Activated gamma-delta T cell treated with anti-CD3 and anti-CD28 coated beads, Interleukin-2, amount 50 U/mL, for 16 hours (primary cell): Measurements from ENCODE around the gene SULF2.
A peak's percentile ranks its signal among the peaks of the same experiment; 100 is the strongest.

Experiments used
- DNase-seq: peaks from one replicate; pipeline ENCODE4 v3.0.0-alpha.2; 2020; ENCODE audit warnings: low read depth

Gene SULF2

DNA sequence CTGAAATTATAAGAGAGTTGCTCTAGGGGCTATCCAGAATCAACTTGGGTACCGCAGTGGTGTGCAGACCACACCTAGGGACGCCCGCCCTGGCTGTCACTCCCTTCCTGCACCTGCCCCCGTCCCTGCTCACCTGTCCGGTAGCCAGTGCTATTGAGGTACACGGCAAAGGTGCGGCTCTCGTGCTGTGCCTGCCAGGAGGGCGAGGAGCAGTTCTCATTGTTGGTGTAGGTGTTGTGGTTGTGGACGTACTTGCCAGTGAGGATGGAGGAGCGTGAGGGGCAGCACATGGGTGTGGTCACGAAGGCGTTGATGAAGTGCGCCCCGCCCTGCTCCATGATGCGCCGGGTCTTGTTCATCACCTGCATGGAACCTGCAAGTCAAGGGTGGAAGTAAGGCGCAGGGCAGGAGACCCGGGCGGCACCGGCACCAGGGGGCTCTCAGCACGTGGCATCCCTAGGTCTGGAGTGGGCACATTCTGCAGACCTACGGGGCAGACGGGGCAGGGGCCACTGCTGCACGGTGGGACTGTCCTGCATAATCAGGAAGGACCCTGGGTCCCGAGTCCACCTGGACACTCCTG is 48.6 kb downstream of the SULF2 start:
- DNase-seq, result no peak

DNA sequence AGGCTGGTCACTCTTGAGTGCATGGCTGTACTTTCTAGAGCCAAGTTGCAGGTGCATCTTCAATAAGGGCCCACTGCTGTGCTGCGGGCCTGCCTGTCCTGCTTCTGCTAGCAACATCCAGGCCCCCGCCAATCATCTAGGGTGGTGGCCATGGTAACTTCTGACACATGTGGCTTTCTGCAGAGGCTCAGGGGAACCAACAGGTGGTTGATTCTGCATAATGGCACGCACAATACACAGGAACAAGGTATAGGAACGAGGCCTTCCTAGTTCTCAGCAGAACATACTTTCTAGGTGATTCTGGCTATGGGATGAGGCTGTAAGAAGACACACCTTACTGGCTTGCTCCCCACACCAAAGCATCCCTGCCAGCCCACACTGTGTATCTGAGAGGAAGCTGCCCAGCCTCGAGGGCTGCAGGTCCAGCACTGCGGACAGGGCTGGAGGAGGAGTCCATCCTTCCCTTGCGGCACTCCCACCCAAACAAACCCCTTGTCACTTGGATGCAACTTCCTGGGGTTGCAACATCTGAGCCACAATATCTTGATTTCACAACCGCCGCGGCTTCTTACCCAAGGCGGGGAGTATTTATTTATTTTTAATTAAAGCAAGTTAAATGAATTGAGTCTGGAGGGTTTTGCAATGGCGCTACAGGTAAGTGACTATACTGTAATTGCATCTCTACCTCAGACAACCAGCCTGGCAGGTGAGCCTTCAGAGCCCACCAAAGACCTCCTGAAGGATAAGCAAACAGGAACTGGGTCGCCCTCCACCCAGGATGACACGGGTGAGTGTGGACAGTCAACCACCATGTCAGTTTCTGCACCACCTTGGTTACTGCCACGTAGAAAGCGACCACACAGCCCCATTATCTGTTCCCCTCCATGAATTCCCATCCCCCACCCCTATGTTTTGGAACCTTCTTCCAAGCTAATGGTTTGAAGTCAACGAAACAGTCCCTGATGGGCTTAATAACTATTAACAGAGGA is 49.6 kb downstream of the SULF2 start:
- no peak for DNase-seq

DNA sequence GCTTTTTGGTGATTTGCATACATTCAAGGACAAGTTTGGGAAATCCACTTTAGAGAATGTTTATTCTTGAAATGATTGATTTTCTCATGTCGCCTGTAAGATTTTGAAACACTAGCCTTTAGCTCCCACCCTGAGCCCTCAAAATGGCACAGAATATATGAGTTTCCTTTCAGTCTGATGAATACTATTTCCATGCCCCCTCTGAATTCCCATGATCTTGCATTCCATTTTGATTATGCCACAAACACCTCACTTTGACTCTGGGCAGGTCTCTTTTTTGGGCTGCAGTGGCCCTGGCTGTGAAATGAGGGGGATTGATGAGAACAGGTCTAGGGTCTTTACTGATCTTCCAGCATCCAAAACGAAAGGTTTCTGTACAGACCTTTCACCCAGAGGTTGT is 50.4 kb downstream of the SULF2 start:
- no peak for DNase-seq

DNA sequence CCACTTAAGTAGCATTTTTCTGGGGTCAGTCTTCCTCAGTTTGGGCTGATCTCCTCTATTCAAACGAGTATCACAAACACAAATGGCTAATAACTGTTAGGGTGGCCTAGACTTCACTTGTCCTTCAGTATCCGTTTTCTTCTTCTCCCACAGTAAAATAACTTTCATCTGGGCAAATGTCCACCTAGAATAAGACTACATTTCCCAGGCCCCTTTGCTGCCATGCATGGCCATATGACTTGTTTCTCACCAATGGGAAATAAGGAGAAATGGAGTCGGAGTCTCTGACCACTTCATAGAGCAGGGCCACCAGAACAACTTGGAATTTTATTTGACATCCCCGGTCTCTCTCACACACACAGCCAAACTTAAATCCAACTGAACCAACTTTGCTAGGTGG is 51.4 kb downstream of the SULF2 start:
- DNase-seq, result no peak

DNA sequence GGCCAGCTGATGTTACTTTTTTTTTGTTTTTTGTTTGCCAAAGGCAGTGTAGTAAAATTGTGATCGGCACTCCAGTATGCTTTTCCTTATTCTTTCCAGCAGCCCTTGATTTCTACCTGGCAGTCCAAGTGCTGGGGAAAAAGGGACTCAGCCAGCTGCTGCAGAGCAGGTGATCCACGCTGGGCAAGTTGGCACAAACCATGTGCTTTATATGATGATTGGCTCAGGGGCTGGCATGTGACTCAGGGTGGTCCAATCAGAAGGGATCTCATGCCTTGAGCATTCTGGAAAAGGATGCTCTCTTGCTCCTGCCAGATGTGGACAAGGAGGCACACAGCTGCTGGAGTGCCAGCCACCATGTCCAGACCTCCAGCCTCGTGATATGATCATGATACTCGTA is 54.5 kb downstream of the SULF2 start:
- DNase-seq, result no peak

DNA sequence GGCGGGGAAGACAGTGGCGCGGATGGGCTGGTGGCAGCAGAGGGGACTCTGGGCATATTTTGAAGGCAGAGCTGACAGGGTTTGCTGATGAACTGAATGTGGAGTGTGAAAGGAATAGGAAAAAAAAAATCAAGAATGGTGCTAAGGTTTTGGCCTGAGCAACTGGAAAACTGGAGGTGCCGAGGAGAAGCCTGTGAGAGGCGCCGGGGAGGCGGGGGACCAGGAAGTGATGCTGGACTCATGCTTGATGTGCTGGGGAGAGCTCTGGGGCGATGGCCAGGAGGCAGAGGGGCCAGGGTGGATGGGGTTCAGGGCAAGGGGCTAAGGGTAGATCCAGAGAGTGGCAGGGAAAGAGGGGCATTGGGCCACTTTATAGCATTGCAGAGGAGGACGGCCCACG is 55.8 kb downstream of the SULF2 start:
- no peak for DNase-seq

DNA sequence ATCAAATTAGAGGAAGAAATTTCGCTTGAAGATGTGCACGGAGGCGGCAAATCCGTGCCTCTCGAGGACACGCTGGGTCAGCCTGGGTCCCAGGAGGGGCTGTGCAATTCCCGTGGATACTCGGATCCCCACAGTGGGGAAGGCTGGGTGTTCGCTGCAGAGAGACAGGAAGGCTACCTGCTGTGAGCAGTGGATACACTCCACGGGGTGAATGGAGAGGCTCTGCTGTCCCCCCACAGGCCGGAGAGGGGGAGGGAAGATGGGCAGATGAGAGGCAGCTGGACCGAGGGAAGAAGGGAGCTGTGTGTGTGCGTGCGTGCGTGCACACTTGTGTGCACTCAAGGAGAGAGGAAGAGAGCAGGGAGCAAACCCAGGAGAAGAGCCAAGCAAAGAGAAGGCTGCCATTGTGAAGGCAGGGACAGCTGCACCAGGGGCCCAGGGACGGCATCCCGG is 57.3 kb downstream of the SULF2 start:
- DNase-seq, result no peak

DNA sequence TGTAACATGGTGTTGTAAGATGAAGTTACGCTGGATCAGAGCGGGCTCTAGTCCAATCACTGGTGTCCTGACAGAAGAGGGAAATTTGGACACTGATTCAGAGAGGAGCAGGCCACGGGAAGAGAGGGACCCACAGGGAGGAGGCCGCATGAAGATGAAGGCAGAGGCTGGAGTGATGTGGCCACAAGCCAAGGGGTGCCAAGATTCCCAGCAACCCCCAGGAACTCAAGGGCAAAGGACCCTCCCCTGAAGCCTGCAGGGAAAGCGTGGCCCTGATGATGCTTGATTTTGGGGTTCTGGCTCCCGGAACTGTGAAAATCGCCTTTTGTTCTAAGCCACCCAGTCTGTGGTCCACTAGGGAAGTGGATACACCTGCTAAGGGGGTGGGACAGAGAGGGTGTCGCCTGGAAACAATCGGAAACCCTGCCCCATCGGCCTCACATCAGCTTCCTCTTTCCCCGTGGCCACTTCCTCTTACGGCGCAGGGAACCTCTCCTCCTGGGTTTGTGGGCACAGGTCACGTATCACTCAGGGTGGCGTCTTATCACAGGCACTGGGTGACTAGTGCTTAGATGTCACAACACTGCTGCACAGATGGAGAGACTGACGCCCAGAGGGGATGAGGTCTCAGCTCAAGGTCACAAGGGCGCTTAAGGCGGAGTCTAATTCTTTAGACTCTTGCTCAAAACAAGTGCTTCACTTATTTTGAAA is 58.0 kb downstream of the SULF2 start:
- DNase-seq, result peak; percentile 38

DNA sequence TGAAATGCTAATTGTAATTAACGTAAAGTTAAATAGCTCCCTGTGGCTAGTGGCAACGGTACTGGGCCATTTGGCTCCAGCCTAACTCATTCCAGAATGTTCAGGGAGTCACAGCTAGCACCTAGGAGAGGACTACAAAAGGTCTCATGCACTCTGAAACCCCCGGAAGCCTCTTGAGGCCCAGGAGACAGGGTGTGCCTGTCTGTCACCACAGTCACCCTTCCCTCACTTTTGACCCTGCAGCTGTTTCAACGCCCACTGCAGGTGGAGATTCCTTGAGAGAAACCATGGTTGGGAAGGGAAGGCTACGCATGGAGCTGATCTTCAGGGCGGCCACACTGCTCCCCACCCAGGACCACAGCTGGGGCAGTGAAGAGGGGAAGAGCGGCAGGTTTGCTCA is 58.6 kb downstream of the SULF2 start:
- DNase-seq, result no peak

DNA sequence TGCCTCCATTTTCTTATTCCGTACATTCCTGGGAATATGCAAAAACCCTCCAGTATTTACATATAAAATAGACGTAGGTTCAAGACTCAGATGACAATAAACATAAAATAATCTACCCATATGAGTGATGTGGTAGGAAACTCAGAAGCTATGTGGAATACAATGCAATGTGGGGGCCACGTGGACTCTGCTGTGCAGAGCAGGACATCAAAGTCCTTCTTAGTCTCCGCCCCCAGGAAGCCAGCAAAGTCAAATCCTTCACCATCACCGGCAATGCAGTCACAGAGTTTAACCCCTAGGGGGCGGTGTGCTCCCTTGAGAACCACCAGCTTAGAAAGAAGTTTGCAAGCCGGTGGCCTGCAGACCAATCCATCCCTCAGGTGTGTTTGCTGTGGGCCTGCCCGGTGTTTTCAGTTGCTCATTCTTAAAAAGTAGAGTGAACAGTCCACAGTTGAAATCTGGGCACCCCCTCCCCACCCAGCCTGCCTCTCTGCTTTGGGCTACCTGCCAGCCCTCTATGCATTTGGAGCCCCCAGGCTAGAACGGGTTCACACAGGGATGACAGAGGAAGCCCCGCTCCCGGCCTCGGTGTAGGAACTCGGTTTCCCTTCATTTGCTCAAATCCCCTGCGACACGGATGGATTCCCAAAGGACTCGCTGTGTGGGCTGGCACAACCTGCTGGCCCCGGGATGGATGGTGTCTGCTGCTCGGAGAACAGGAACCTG is 59.9 kb downstream of the SULF2 start:
- peak; percentile 70 for DNase-seq

DNA sequence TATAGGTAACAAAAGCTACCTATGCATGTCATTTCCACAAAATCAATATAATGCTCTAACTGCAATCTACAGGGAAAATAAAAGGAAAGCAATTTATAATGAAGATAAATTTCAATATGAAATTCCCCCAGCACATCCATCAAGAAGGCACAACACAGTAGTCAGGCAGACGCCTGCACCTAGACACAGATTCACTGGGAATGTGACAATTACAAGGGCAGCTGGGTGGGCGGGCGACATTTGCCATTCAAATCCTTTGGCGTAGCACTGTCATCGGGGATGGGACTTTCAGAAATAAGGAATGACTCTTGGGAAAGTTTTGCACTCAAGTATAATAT is 60.4 kb downstream of the SULF2 start:
- DNase-seq, result no peak

DNA sequence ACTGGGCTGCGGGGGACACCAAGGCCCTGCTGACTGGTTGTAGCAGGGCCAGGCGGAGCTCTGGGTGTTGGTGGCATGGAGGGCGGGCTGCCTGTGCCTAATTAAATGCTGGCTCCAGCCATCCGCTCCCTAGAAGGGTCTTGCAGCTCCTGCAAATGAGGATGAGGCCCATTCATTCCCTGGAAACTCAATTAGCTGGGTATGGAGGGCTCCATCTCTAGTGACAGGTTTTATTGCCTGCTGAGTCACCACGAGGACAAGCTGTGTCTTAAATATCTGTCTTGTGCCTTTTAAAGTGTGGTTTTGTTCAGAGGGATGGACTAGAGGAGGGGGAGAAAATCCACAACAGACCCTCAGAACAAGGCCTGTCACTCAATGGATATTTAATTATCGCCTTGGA is 60.9 kb downstream of the SULF2 start:
- no peak for DNase-seq

DNA sequence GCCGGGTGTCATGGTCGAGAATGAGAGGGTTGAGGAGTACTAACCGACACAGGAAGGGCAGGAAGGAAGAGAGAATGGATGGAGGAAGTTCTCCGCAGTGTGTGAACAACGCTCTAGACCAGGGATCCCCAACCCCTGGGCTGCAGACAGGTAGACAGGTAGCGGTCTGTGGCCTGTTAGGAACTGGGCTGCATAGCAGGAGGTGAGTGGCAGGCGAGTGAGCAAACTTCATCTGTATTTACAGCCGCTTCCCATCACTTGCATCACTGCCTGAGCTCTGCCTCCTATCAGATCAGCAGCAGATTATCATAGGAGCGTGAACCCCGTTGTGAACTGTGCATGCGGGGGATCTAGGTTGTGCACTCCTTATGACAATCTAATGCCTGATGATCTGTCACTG is 62.0 kb downstream of the SULF2 start:
- DNase-seq, result no peak

DNA sequence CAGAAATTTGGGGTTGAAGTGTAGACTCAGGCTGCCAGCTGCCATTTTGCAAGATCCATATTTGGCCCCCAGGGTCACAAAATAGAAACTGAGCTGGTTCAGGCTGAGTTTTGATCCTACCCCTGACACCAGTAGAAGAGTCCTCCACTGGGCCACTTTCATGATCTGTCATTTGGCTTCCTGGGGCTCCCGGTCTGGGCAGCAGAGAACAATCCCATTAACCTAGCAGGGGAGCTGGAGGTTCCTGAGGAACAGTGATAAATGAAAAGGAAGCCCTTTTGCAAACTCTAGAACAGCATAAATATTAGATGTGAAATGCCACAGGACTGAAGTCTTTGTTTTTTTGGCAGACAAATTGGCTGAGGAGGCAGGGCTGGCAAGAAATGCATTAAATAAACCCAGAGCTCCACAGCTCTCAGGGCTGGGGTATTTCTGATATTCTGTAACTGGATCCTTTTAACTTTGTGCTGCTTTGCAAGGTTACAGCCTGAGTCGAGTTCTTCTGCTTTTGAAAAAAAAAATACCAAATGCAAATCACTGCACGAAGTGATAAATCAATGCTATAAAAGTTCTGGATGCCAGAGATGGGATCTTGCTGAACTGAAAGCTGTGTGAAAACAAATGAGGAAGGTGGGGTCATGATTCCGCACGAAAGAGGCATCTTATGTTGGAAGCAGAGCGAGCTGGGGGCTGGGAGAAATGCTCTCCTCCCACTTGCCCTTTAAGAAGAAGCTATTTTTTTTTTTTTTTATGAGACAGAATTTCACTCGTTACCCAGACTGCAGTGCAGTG is 64.4 kb downstream of the SULF2 start:
- no peak for DNase-seq

DNA sequence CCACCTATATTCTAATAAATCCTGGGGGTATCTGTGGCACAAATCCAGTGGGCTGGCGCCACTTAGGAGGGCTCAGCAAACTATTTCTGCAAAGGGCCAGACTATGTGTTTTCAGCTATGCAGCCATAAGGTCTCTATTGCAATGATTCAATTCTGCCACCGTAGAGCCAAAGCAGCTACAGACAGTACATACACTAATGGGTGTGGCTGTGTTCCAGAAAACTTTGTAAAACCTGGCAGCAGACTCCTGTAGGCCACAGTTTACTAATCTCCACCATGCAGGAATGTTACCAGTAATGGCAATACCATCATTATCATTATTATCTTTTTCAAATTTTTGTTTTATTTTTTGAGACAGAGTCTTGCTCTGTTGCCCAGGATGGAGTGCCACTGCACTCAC is 65.7 kb downstream of the SULF2 start:
- DNase-seq, result no peak

DNA sequence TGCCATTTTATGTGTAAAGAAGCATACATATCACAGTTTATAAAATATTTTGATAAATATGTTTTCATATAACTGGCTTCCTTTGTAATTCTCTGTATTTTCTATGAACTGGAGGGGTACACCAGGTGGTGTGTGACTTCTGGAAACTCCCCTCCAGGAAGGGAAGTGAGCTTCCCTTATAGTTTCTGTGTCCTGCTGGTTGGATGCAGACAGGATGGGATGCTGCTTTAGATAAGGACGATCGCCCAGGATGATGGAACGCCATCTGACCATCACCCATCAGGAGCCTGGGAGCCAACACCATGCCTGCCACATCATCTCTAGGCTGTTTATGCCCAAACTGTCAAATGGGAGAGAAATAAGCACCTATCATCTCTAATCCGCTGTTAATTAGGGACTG is 66.1 kb downstream of the SULF2 start:
- DNase-seq, result no peak

DNA sequence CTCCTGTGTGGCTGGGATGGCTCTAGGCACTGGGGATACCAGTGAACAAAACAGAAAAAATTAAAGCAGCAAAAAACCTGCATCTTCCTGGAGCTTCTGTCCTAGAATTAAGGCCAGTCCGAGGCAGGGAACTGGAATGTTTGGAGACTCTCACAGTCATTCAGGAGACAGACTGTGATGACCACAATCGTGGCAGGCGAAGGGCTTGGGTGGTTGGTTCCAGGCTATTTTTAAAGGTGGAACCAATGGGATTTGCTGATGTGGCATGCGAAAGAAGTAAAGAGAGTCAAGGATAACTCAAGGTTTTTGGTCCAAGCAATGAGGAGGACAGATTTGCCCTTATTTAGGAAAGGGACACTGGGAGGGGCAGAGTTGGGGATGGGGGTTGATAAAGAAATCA is 66.9 kb downstream of the SULF2 start:
- DNase-seq, result no peak

DNA sequence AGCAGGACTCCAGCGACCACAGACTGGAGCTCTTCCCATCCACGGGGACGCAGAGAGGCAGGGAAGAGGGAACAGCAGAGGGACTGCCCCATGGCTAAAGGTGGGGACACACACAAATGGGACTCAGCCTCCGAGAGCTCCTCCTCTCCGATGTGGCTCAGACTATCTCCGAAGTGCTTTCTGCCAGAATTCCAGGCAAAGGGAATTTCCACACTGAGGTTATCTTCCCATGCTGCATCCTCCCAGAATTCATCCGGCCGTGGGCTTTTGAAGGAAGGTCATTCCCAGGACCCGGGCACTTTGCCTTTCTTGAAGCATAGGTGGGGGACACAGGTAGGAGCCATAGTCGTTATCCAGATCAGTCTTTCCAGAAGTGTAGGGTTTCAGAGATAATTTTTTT is 67.9 kb downstream of the SULF2 start:
- no peak for DNase-seq

DNA sequence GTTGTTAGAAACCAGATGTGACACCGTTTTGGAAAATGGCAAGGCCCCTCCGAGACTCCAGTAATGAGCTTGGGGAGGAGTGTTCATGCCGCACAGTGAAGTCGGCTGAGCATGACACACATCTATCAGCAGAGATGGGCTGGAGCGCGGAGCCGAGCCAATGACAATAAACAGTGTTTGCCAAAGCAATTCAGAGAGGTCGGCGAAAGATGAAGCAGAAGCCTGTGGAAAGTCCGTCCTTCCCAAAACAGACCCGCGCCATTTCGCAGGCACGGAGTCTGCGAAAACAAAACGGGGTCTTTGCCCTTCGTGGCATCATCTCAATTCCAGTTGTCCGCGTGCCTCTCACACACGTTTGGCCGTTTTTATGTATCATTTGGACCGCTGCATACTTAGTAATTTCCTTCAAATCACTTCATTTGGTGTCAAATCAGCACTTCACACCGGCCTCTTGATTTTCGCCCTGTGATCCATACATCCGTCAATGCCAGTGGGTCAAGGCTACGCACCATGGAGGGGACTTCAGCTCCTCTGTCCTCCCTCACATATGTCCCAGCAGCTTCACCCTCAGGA is 71.3 kb downstream of the SULF2 start:
- DNase-seq, result no peak

DNA sequence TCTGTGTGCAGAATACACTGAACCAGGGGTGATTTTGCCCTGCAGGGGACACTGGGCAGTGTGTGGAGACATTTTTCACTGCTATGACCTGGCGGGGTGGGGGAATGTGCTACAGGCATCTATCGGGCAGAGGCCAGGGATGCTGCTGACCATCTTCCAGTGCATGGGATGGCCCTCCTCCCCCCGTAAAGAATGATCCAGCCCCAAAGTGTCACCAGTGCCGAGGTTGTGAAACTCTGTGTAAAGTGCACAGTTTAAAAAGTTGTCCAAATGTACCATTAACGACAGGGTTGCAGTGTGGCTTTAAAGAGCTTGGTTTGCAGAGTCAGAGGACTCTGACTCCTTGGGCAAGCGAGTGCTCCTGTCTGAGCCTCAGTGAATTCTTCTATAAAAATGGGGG is 72.1 kb downstream of the SULF2 start:
- no peak for DNase-seq

DNA sequence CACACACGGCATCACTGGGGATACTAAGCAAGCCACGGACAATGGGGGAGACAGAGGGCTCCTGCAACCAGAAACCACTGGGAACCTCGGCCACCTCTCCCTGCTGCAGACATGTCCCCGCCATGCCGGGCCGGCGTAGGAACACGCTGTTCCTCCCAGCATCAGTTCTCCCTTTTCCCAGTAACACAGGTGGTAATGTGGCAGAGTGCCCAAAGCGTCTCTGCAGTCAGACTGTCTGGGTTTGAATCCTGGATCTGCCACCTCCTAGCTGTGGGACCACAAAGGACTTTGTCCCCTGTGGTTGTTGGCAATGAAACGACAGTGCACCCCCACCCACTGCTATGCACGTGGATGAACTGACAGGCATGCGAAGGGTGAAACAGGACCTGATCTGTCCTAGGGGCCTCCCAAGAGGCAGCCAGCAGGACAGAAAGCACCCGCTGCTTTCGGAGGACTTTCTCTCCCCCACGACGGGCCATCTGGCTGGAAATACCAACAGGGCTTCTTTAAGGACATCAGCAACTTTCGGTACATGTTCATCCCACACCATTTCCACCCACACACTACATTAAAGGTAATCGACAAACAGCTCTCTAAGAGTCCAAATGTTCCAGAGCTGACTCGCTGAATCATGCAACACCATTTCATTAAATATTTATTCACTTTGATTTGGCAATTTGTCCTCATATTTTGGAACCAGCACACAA is 74.1 kb downstream of the SULF2 start:
- no peak for DNase-seq
